Activated CD4-positive, alpha-beta memory T cell treated with anti-CD3 and anti-CD28 coated beads, Interleukin-2, amount 10 ng/mL, durations not matched to agents 7 days and 5 days (primary cell): ENCODE results near the gene PROZ. TPM values are rescaled to one million over a fixed set of nuclear protein-coding genes. Genes with fewer than 3 reads are reported as not detected.

ENCODE experiments used
- CTCF ChIA-PET: fragments of 350-600 bp; sonication (Branson Sonifier 250); formaldehyde crosslinking; loops from one replicate; lab custom pipeline; 2021; ENCODE audit warnings: antibody characterized with exemption, inconsistent platforms; lab: Charles Lee
- POLR2A ChIA-PET: fragments of 350-600 bp; sonication (Branson Sonifier 250); formaldehyde crosslinking; loops from one replicate; lab custom pipeline; 2021; ENCODE audit warnings: antibody characterized with exemption; lab: Charles Lee
- DNase-seq: peaks from one replicate; pipeline ENCODE4 v3.0.0-alpha.2; 2020
- H3K27ac Mint-ChIP-seq: one replicate; pipeline ENCODE4 v1.8.0; 2021; ENCODE audit warnings: mild to moderate bottlenecking, mixed read lengths
- H3K27me3 Mint-ChIP-seq: one replicate; pipeline ENCODE4 v1.8.0; 2021; ENCODE audit warnings: mixed read lengths
- H3K36me3 Mint-ChIP-seq: one replicate; pipeline ENCODE4 v1.8.0; 2021; ENCODE audit warnings: low read depth, mixed read lengths
- H3K4me1 Mint-ChIP-seq: one replicate; pipeline ENCODE4 v1.8.0; 2021; ENCODE audit warnings: mixed read lengths
- H3K4me3 Mint-ChIP-seq: one replicate; pipeline ENCODE4 v1.8.0; 2021; ENCODE audit warnings: mild to moderate bottlenecking, mixed read lengths
- H3K9me3 Mint-ChIP-seq: one replicate; pipeline ENCODE4 v1.8.0; 2021; ENCODE audit warnings: mixed read lengths
- total RNA-seq, 2 experiments: library from RNA; stranded (reverse); gene quantifications; one replicate each; pipeline ENCODE4 v1.2.3, GENCODE V29; 2021

PROZ gene
- total RNA-seq, 2 experiments from 2014 or later, result not detected

DNA sequence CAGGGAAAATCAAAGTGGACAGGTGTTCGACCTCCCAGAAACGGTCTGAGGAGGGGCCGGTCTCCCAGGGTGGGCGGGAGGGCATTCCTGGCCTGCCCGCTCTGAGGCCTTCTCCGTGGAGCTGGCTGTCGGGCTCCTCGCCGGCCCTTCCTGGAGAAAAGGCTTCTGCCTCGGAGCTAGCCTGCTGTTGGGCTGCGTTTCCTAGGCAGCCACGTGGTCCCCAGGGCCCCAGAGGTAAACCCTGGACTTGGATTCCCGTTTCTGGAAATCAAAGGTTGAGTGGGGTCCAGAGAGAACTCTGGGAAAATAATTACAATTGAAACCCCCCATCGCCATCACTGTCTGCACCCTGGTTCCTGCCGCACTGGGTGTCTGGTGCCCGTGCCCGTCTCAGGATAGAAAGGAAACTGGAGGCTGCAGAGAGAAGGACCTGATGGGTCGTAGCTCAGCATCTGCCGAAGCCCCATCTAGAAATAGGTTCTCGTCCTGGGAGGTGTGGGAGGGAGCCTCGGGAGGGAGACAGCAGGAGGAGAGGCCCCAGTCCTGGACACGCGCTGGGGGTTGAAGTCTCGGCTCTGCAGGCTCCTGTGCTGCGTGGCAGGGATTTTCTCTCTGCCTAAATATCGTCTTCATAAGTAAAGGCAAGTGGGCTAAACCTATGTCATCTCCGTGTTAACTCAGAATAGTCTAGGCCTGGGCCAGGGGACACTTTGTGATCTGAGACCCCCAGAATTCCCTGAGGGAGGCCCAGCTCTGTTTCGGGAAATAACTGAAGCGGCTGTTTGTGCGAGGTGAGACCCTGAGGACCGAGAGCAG, 7.7 kb upstream of the PROZ start:
- Mint-ChIP-seq H3K27ac (no peak overlapping the region), H3K27me3 (peaks cover 18% of the 10 kb centered on the region), H3K4me3 (no peak overlapping the region), H3K4me1 (peaks cover 24% of the 10 kb centered on the region), H3K36me3 (peaks cover 8% of the 10 kb centered on the region), H3K9me3 (peaks cover 8% of the 10 kb centered on the region)
- ChIA-PET POLR2A (no interaction called here), CTCF (no interaction called here)
- peak; percentile 14 for DNase-seq

DNA sequence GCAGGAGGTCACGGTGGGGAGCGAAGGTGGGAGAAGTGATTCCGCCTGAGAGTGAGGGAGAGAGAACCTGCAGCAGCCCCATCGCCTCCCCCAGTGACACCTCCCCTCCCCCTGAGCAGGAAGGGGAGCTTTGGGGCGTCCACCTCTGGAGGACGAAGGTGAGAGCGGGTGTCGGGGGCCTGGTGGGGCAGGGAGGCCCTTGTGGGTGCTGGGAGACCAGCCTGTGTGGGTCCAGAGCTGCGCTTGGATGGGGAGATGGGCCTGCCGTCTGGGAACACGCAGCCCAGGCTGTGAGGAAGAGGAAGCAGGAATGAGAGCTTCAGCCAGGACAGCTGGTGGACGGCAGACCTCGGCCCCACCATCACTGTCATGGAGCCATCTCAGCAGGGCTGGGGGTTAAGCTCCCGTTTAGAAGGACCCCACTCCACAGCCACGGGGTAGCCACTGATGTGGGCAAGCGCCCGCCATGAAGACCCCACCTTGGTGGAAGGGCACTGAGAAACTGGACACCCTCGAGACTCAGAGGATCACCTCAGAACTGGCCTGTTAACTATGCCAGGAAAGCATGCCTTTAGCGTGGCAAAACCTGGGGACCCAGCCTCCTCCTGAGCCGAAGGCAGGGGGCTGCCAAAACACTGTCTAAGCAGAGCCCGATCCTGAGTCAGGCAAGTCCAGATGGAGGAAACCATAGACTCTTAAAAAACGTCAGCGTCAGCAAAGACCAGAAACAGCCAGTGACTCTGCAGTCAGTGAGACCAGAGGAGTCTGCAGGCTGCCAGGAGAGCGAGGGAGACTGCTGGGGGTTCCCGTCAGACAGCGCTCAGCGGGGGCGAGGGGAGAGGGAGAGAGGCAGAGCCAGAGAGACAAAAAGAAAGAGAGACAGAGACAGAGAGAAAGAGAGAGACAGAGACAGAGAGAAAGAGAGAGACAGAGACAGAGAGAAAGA, 6.4 kb upstream of the PROZ start:
- peak overlapping the region; percentile 61 for H3K4me3 Mint-ChIP-seq
- POLR2A ChIA-PET, result no interaction called here
- H3K36me3 Mint-ChIP-seq, result peaks cover 13% of the 10 kb centered on the region
- no peak overlapping the region for H3K27ac Mint-ChIP-seq
- peaks cover 17% of the 10 kb centered on the region for H3K9me3 Mint-ChIP-seq
- CTCF ChIA-PET, result no interaction called here
- peak; percentile 16 for DNase-seq
- H3K4me1 Mint-ChIP-seq, result peaks cover 24% of the 10 kb centered on the region
- peaks cover 20% of the 10 kb centered on the region for H3K27me3 Mint-ChIP-seq

GRCh38 chr13:113152691-113152983, 5.8 kb upstream of the PROZ start:
- POLR2A ChIA-PET, result no interaction called here
- Mint-ChIP-seq H3K9me3 (peaks cover 22% of the 10 kb centered on the region), H3K27ac (no peak overlapping the region), H3K27me3 (peaks cover 24% of the 10 kb centered on the region), H3K4me1 (peaks cover 24% of the 10 kb centered on the region), H3K4me3 (peak overlapping the region; percentile 61), H3K36me3 (peaks cover 13% of the 10 kb centered on the region)
- no peak for DNase-seq
- CTCF ChIA-PET, result no interaction called here

DNA sequence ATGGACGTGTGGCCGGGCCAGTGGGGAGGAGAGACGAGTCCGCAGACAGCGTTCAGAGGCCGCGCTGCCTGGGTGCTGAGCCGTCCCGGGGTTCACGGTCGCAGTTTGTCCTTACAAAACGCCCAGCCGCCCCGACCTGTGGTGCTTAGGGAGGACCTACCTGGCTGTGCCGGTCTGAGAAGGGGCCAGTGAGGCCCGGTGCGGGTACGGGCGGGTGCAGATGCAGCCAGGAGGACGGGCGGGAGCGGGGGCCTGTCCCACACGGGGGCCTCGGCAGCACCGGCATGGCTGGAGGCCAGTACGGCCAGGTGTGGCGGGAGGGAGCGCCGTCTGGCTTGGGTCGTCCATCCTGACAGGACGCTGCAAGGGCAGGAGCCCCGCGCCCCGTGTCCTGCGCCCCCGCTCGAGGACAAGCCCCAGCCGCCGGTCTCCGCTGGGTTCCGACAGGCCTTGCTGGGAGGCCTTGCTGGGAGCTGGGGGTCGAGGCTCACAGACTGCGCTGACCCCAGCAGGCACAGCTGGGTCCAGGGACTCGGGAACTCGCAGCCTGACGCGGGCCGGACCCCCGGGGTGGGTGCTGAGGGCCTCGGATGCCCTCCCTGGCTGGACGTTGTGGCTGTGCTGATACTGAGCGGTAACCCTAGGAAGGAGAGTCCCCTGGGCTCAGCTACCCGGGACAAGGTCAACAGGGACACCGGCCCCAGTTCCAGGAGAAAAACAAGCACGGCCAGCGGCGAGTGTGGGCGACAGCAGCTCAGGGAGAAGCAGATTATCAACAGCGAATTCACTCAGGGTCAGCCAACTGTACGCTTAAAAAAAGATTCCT, 5.3 kb upstream of the PROZ start:
- peaks cover 22% of the 10 kb centered on the region for H3K9me3 Mint-ChIP-seq
- peaks cover 13% of the 10 kb centered on the region for H3K36me3 Mint-ChIP-seq
- POLR2A ChIA-PET, result interaction anchor here (4.4 kb wide), 1 partner anchor 55 kb away, joined by 25 read pairs; the partner anchor contains the start of genes CUL4A and PCID2
- peaks cover 24% of the 10 kb centered on the region for H3K4me1 Mint-ChIP-seq
- CTCF ChIA-PET, result no interaction called here
- H3K4me3 Mint-ChIP-seq, result peak overlapping the region; percentile 61
- peaks cover 26% of the 10 kb centered on the region for H3K27me3 Mint-ChIP-seq
- peak; percentile 25 for DNase-seq
- H3K27ac Mint-ChIP-seq, result no peak overlapping the region

DNA sequence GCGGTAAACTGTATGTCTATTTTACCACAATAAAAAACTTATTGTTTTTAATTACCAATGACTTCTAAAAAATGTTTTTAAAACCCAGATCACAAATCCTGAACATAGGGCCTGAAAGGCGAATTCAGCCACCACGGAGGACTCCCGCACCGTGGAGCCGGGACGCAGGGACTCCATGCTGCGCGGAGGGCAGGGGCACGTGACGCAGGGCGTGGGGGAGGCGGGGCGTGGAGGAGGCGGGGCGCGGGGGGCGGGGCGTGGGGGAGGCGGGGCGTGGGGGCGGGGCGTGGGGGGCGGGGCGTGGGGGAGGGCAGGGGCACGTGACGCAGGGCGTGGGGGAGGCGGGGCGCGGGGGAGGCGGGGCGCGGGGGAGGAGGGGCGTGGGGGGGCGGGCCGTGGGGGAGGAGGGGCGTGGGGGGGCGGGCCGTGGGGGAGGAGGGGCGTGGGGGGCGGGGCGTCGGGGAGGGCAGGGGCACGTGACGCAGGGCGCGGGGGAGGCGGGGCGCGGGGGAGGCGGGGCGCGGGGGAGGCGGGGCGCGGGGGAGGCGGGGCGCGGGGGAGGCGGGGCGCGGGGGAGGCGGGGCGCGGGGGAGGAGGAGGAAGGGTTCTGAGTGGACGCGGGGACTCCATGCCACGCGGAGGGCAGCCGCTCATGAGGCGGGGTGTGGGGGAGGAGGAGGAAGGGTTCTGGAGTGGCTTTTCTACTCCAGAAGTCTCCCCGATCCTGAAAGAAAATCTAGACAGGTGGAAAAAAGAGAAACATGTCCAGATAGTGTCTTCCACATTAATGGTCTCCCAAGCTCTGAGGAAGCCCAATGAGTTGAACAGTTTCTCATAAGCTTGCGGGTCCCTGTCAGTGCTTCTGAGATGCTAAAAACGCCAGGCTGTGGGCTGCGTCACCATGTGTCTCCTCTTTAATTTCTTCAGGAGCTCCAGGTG, 4.4 kb upstream of the PROZ start:
- peak; percentile 65 for DNase-seq
- ChIA-PET CTCF (no interaction called here), POLR2A (interaction anchor here (4.4 kb wide), 1 partner anchor 54 kb away, joined by 25 read pairs; the partner anchor contains the start of genes CUL4A and PCID2)
- H3K9me3 Mint-ChIP-seq, result peaks cover 22% of the 10 kb centered on the region
- peaks cover 26% of the 10 kb centered on the region for H3K27me3 Mint-ChIP-seq
- H3K36me3 Mint-ChIP-seq, result peaks cover 13% of the 10 kb centered on the region
- H3K4me1 Mint-ChIP-seq, result peaks cover 24% of the 10 kb centered on the region
- no peak overlapping the region for H3K27ac Mint-ChIP-seq
- peak overlapping the region; percentile 61 for H3K4me3 Mint-ChIP-seq

GRCh38 chr13:113155201-113155600, 3.2 kb upstream of the PROZ start:
- H3K27ac Mint-ChIP-seq, result no peak overlapping the region
- peak; percentile 5 for DNase-seq
- H3K9me3 Mint-ChIP-seq, result peaks cover 22% of the 10 kb centered on the region
- POLR2A ChIA-PET, result interaction anchor here (4.4 kb wide), 1 partner anchor 53 kb away, joined by 25 read pairs; the partner anchor contains the start of genes CUL4A and PCID2
- H3K4me3 Mint-ChIP-seq, result no peak overlapping the region
- peaks cover 13% of the 10 kb centered on the region for H3K36me3 Mint-ChIP-seq
- peaks cover 28% of the 10 kb centered on the region for H3K4me1 Mint-ChIP-seq
- H3K27me3 Mint-ChIP-seq, result peaks cover 26% of the 10 kb centered on the region
- CTCF ChIA-PET, result no interaction called here

GRCh38 chr13:113155982-113156655, 2.3 kb upstream of the PROZ start:
- Mint-ChIP-seq H3K4me3 (no peak overlapping the region), H3K36me3 (peaks cover 13% of the 10 kb centered on the region), H3K9me3 (peaks cover 22% of the 10 kb centered on the region), H3K27me3 (peaks cover 25% of the 10 kb centered on the region), H3K4me1 (peaks cover 36% of the 10 kb centered on the region), H3K27ac (no peak overlapping the region)
- DNase-seq, result peak; percentile 7
- POLR2A ChIA-PET, result interaction anchor here (1.1 to 4.4 kb wide), 3 partner anchors 13 to 57 kb away, joined by 3 to 25 read pairs (median 5); partner anchors contain the start of genes CUL4A and PCID2
- CTCF ChIA-PET, result no interaction called here

DNA sequence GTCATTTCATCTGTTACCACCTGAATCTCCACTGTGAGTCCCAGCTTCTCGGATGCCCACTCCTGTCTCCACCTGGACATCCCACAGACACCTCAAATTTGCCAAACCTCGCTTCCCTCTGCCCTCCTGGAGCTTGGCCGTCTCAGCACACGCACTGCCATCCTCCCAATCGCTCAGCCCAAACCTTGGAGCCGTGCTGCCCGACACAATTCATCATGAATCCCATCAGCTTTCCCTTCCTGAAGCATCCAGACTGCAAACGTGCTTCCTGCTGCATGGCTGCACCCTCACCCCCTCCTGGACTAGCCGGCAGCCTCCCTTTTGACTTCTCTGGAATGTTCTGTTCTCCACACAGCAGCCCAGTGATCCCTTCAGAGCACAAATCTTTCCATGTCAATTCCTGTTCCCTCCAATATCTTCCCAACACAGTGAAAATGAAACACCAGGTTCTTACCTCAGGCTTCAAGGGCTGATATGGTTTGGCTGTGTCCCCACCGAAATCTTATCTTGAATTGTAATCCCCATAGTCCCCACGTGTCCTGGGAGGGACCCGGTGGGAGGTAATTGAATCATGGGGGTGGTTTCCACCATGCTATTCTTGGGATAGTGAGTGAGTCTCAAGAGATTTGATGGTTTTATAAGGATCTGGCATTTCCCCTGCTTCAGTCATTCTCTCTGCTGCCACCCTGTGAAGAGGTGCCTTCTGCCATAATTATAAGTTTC, 1.1 kb upstream of the PROZ start:
- Mint-ChIP-seq H3K9me3 (peaks cover 22% of the 10 kb centered on the region), H3K4me3 (no peak overlapping the region), H3K4me1 (peaks cover 34% of the 10 kb centered on the region), H3K27ac (no peak overlapping the region), H3K36me3 (peaks cover 13% of the 10 kb centered on the region), H3K27me3 (peaks cover 19% of the 10 kb centered on the region)
- peak; percentile 12 for DNase-seq
- ChIA-PET POLR2A (interaction anchor here (1.1 to 4.4 kb wide), 2 partner anchors 12 to 51 kb away, joined by 5 to 25 read pairs; partner anchors contain the start of genes CUL4A and PCID2), CTCF (no interaction called here)

GRCh38 chr13:113158946-113159345, 498 bp downstream of the PROZ start:
- Mint-ChIP-seq H3K4me3 (no peak overlapping the region), H3K36me3 (peaks cover 13% of the 10 kb centered on the region), H3K9me3 (peaks cover 22% of the 10 kb centered on the region), H3K4me1 (peaks cover 31% of the 10 kb centered on the region), H3K27ac (no peak overlapping the region), H3K27me3 (peaks cover 13% of the 10 kb centered on the region)
- no peak for DNase-seq
- POLR2A ChIA-PET, result no interaction called here
- CTCF ChIA-PET, result interaction anchor here (1.2 kb wide), 1 partner anchor 18 kb away, joined by 3 read pairs; no protein-coding TSS in a partner anchor

DNA sequence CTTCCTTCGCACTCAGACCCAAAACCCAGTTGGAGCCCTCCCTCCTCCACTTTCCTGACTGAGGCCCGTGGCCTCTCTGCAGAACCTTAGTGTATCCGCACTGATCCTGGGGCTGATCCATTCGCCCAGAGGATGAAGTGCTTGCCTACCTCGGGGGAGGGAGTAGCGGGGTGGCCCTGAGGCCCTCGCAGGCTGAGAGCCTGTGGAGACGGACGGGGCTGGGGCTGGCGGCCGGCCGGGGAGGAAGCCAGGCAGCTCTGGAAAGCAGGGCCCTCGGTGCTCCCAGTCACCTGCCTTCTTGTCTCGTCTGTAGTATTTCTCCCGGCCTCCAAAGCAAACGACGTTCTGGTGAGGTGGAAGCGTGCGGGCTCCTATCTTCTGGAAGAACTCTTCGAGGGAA, 1.3 kb downstream of the PROZ start:
- POLR2A ChIA-PET, result no interaction called here
- Mint-ChIP-seq H3K4me3 (no peak overlapping the region), H3K9me3 (peaks cover 22% of the 10 kb centered on the region)

More for the DNA sequence above, 1.3 kb downstream of the PROZ start:
- no peak overlapping the region for H3K27ac Mint-ChIP-seq
- H3K27me3 Mint-ChIP-seq, result peaks cover 13% of the 10 kb centered on the region
- H3K4me1 Mint-ChIP-seq, result peaks cover 32% of the 10 kb centered on the region
- CTCF ChIA-PET, result interaction anchor here (1.2 kb wide), 1 partner anchor 17 kb away, joined by 3 read pairs; no protein-coding TSS in a partner anchor
- no peak for DNase-seq
- peaks cover 13% of the 10 kb centered on the region for H3K36me3 Mint-ChIP-seq
